Ovary (tissue), 9 donors: Measurements from ENCODE around the gene CPT1C. TPM values are rescaled to one million over a fixed set of nuclear protein-coding genes. Genes with fewer than 3 reads are reported as not detected.

Experiments
- DNase-seq, 5 donors: peaks; one replicate each; pipeline ENCODE4 v3.0.0-alpha.2; 2019 to 2020
- H3K27ac ChIP-seq, 2 donors: fragments of 200-600 bp; one replicate each; pipeline versions ENCODE4 v1.5.1 to v1.8.0; 2019 to 2022
- H3K27me3 ChIP-seq: fragments of 200-600 bp; one replicate; pipeline ENCODE4 v1.8.0; 2022
- H3K36me3 ChIP-seq: fragments of 200-600 bp; sonication (generic); one replicate; pipeline ENCODE4 v1.5.1; 2019
- H3K4me1 ChIP-seq: one replicate; pipeline ENCODE4 v1.8.1; 2013; ENCODE audit warnings: mild to moderate bottlenecking, moderate library complexity; ENCODE audit not compliant: insufficient read depth
- H3K4me3 ChIP-seq: fragments of 200-600 bp; sonication (generic); one replicate; pipeline ENCODE4 v1.5.1; 2017
- H3K9me3 ChIP-seq, 2 donors: fragments of 200-600 bp in 1 of 2; sonication (generic) in 1 of 2; one replicate each; pipeline versions ENCODE4 v1.5.1 to v1.8.1; 2013 to 2019; ENCODE audit warnings: mild to moderate bottlenecking in 1 of 2, moderate library complexity in 1 of 2
- POLR2A ChIP-seq: fragments of 450-650 bp; IDR thresholded peaks from one replicate; pipeline ENCODE4 v1.6.1; 2017; ENCODE audit warnings: antibody characterized with exemption, mild to moderate bottlenecking, moderate library complexity
- WGBS, 3 donors: extraction: QIAGEN DNeasy Blood & Tissue Kit in 1 of 3; methylation state at CpG; one replicate each; pipeline versions ENCODE4 v1.1.5 to v1.1.7; 2013 to 2017; 5-methylcytosine and 5-hydroxymethylcytosine counted together
- intact Hi-C, 4 donors: fragments of 100-400 bp; cut with DNase I; formaldehyde crosslinking; loops; one replicate each; pipeline versions ENCODE4 v1.11.0 to v1.15.1; 2022 to 2023
- microRNA-seq, 3 donors: library from miRNA; unstranded; fragments of <30 nt; microRNA quantifications; one replicate each; pipeline versions ENCODE4 to v1.2.0, GENCODE V29; 2019 to 2020
- polyA plus RNA-seq, 2 donors: library from polyadenylated mRNA; stranded (reverse); fragments of 200-250 nt in 1 of 2; fragments of 350-450 nt in 1 of 2; fragmentation: Illumina TruSeq in 1 of 2; extraction: RNeasy Lipid Tissue Mini Kit (QIAGEN cat#74804) in 1 of 2; gene quantifications; one replicate each; pipeline ENCODE4 v1.2.3, GENCODE V29; 2013 to 2014
- small RNA-seq: library from RNA; depleted of rRNA; stranded (forward); fragments of <200 nt; gene quantifications from one replicate; pipeline ENCODE3, GENCODE V24; 2016
- total RNA-seq, 7 donors: library from RNA; depleted of rRNA in 2 of 7; stranded (reverse); fragments of >200 nt in 2 of 7; fragmentation: NEBNext Ultra II Directional in 3 of 7; extraction: Animal tissue kit (Norgen Biotek cat#: 25700) in 3 of 7; gene quantifications; one replicate each; pipeline versions ENCODE4 v1.1.0 to v1.2.4, GENCODE V29; 2016 to 2023
- TF ChIP-seq, protein P1 (sequence below), 3 donors: fragments of 450-650 bp in 2 of 3; fragments of 200-600 bp in 1 of 3; IDR thresholded peaks; one replicate each; pipeline versions ENCODE4 v1.5.1 to v1.8.0; 2016 to 2022; ENCODE audit warnings: antibody characterized with exemption in 3 of 3, mild to moderate bottlenecking in 1 of 3
- donor health status: DM: no; HTN: no; CAD: no; lungs with moderate emphysema.
- donor health status: DM: no; HTN: no; CAD: no.
- donor health status: Bipolar disorder and iron deficiency.
- donor health status: DM: yes; HTN: yes; CAD: no.
- donor health status: DM: no; HTN: no; CAD: no.
- donor health status: DM: yes; HTN: yes; CAD: no.

The CPT1C gene
- total and polyA plus RNA-seq, 9 donors, result 4.6 to 25.8 (median 12.9) TPM

DNA sequence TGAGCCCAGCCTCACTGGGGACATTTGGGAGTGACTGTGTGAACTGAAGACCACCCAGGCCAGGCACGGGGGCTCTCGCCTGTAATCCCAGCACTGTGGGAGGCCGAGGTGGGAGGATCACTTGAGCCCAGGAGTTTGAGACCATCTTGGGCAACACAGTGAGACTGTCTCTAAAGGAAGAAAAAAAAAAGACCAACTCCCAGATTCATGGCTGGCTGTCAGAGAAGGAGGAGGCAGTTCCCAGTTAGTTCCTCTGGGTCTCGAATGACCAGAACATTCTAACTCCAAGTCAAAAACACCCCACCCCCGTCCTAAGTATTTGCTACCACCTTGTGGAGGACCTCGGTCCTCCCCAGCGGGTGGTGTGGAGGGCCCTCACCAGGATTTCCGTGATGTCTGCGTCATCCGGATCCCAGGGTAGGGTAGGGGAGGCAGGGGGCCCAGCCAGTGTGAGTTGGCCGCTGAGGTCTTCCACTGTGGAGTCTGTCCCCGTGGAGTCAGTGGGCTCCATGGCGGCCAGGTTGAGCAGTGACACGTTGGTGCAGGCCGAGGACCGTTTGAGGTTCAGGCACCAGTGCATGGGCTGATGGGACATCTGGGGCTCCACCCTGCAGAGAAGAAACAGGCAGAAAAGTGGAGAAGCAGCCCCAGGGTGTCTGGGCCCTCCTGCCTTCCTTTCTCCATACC lies 70.9 kb downstream of the CPT1C start:
- H3K4me3 ChIP-seq, result no peak overlapping the region
- DNase-seq, result peak in 3 of 5 donors; percentile 48 to 55 (median 51)
- TF ChIP-seq POLR2A, result no peak
- TF ChIP-seq, protein P1, sequence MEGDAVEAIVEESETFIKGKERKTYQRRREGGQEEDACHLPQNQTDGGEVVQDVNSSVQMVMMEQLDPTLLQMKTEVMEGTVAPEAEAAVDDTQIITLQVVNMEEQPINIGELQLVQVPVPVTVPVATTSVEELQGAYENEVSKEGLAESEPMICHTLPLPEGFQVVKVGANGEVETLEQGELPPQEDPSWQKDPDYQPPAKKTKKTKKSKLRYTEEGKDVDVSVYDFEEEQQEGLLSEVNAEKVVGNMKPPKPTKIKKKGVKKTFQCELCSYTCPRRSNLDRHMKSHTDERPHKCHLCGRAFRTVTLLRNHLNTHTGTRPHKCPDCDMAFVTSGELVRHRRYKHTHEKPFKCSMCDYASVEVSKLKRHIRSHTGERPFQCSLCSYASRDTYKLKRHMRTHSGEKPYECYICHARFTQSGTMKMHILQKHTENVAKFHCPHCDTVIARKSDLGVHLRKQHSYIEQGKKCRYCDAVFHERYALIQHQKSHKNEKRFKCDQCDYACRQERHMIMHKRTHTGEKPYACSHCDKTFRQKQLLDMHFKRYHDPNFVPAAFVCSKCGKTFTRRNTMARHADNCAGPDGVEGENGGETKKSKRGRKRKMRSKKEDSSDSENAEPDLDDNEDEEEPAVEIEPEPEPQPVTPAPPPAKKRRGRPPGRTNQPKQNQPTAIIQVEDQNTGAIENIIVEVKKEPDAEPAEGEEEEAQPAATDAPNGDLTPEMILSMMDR (IDR thresholded peaks at IDR 0.05), result peak in 1 of 3 donors; percentile 31
- H3K36me3 ChIP-seq, result no peaks in the 10 kb centered on the region
- no peaks in the 10 kb centered on the region for H3K27me3 ChIP-seq
- intact Hi-C loops, result no loop called here
- no peaks in the 10 kb centered on the region for H3K9me3 ChIP-seq
- peaks cover 8% of the 10 kb centered on the region for H3K4me1 ChIP-seq
- no peak overlapping the region for H3K27ac ChIP-seq
- 55 to 67% (median 58%) methylated on average over 16 of the region's 16 CpGs for WGBS, 3 donors

DNA sequence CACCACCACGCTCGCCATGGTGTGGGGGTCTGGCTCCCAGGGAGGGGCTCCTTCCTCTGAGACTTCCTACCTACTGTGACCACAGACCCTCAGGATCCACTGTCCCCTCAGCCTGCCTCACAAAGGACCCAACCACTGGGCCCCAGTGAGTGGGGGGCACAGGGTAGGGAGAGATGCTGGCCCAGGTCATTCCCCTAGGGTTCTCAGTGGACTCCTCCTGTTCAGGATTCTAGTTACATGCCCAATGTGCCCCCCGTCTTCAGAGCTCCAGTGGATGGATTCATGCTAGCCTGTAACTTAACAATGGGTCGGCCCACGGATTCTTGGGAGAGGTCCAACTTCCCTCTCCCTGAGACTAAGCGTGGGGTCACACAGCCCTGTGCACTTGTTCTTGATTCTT lies 72.3 kb downstream of the CPT1C start, which contains the start of gene TSKS:
Gene TSKS, minus strand, starts transcription at position 77 of the 400 bp plus-strand sequence. Its CDS starts 59 bp downstream, at position 18.
- TF ChIP-seq, protein P1 (IDR thresholded peaks at IDR 0.05), result no peak
- intact Hi-C loops, result no loop called here
- DNase-seq, result peak in 1 of 5 donors; percentile 37
- Histone ChIP-seq H3K4me1 (peaks cover 10% of the 10 kb centered on the region), H3K36me3 (no peaks in the 10 kb centered on the region), H3K4me3 (no peak within 1 kb of the TSS), H3K27ac (no peak within 1 kb of the TSS), H3K9me3 (no peaks in the 10 kb centered on the region), H3K27me3 (no peaks in the 10 kb centered on the region)
- 79 to 84% (median 82%) methylated on average over 6 of the region's 6 CpGs for WGBS, 3 donors

Small RNA genes lying within 50 kb of the gene (microRNA-seq; reads per million reads assigned to microRNA genes)
- gene MIR5088, result 0 reads per million in 3 donors

Small RNA genes lying within 50 kb of the gene (small RNA-seq; reads per million reads assigned to genes)
- gene MIR5088, result not detected

Other genes starting within 250 kb of the CPT1C start
- gene SLC17A7, start 249.6 kb upstream of the CPT1C start, total RNA-seq, result under 1 TPM in 5 of 7 donors, not detected in 2; 0.15 to 0.57 (median 0.17) TPM
- gene SLC17A7, start 249.6 kb upstream of the CPT1C start, polyA plus RNA-seq, result 1 to 10 TPM in 1 of 2 donors, under 1 TPM in 1; 0.19 to 2.5 TPM
- 10 to 100 TPM; 42.6 to 69.4 (median 58.5) TPM for gene PIH1D1, start 239.3 kb upstream of the CPT1C start, total RNA-seq
- 10 to 100 TPM; 28.6 to 63.5 TPM for gene PIH1D1, start 239.3 kb upstream of the CPT1C start, polyA plus RNA-seq
- 10 to 100 TPM; 15.8 to 24.2 (median 20.2) TPM for gene ALDH16A1, start 237.9 kb upstream of the CPT1C start, total RNA-seq
- gene ALDH16A1, start 237.9 kb upstream of the CPT1C start, polyA plus RNA-seq, result 10 to 100 TPM in 1 of 2 donors, under 1 TPM in 1; 0.93 to 22.5 TPM
- gene FLT3LG, start 216.9 kb upstream of the CPT1C start, total RNA-seq, result 10 to 100 TPM in 5 of 7 donors, 1 to 10 TPM in 2; 5.1 to 15.2 (median 12.2) TPM
- 10 to 100 TPM in 1 of 2 donors, 1 to 10 TPM in 1; 3.9 to 15.3 TPM for gene FLT3LG, start 216.9 kb upstream of the CPT1C start, polyA plus RNA-seq
- gene RPL13A, start 203.5 kb upstream of the CPT1C start, total RNA-seq, result 1,000 to 10,000 TPM; 4,998 to 9,736 (median 6,664) TPM
- 1,000 to 10,000 TPM; 3,682 to 6,907 TPM for gene RPL13A, start 203.5 kb upstream of the CPT1C start, polyA plus RNA-seq
- gene RPS11, start 194.7 kb upstream of the CPT1C start, total RNA-seq, result over 10,000 TPM in 2 of 7 donors, 1,000 to 10,000 TPM in 5; 2,881 to 13,366 (median 4,211) TPM
- 1,000 to 10,000 TPM; 8,754 to 9,572 TPM for gene RPS11, start 194.7 kb upstream of the CPT1C start, polyA plus RNA-seq
- 100 to 1,000 TPM; 158 to 247 (median 238) TPM for gene FCGRT, start 178.5 kb upstream of the CPT1C start, total RNA-seq
- gene FCGRT, start 178.5 kb upstream of the CPT1C start, polyA plus RNA-seq, result 100 to 1,000 TPM; 180 to 295 TPM
- 10 to 100 TPM; 26.4 to 54.8 (median 37.8) TPM for gene RCN3, start 163.1 kb upstream of the CPT1C start, total RNA-seq
- gene RCN3, start 163.1 kb upstream of the CPT1C start, polyA plus RNA-seq, result 10 to 100 TPM; 13.6 to 37.5 TPM
- 10 to 100 TPM; 44.8 to 70.1 (median 58.7) TPM for gene NOSIP, start 110.6 kb upstream of the CPT1C start, total RNA-seq
- 10 to 100 TPM; 31.0 to 65.0 TPM for gene NOSIP, start 110.6 kb upstream of the CPT1C start, polyA plus RNA-seq
- 1 to 10 TPM in 3 of 7 donors, under 1 TPM in 1, not detected in 3; 0.77 to 4.0 (median 1.6) TPM for gene PRRG2, start 109.8 kb upstream of the CPT1C start, total RNA-seq
- under 1 TPM; 0.65 to 0.75 TPM for gene PRRG2, start 109.8 kb upstream of the CPT1C start, polyA plus RNA-seq
- 10 to 100 TPM in 5 of 7 donors, 1 to 10 TPM in 2; 8.1 to 44.1 (median 31.8) TPM for gene PRR12, start 99.9 kb upstream of the CPT1C start, total RNA-seq
- 10 to 100 TPM in 1 of 2 donors, 1 to 10 TPM in 1; 2.8 to 22.8 TPM for gene PRR12, start 99.9 kb upstream of the CPT1C start, polyA plus RNA-seq
- 10 to 100 TPM; 28.7 to 62.8 (median 37.6) TPM for gene RRAS, start 51.0 kb upstream of the CPT1C start, total RNA-seq
- gene RRAS, start 51.0 kb upstream of the CPT1C start, polyA plus RNA-seq, result 10 to 100 TPM; 24.2 to 63.4 TPM
- 10 to 100 TPM; 14.9 to 94.6 (median 68.8) TPM for gene SCAF1, start 48.9 kb upstream of the CPT1C start, total RNA-seq
- gene SCAF1, start 48.9 kb upstream of the CPT1C start, polyA plus RNA-seq, result 10 to 100 TPM in 1 of 2 donors, 1 to 10 TPM in 1; 3.3 to 29.1 TPM
- 10 to 100 TPM; 46.1 to 89.0 (median 69.5) TPM for gene IRF3, start 25.3 kb upstream of the CPT1C start, total RNA-seq
- gene IRF3, start 25.3 kb upstream of the CPT1C start, polyA plus RNA-seq, result 10 to 100 TPM; 24.2 to 76.9 TPM
- gene BCL2L12, start 25.2 kb upstream of the CPT1C start, total RNA-seq, result 10 to 100 TPM in 6 of 7 donors, 1 to 10 TPM in 1; 8.0 to 21.0 (median 15.6) TPM
- 10 to 100 TPM in 1 of 2 donors, 1 to 10 TPM in 1; 6.7 to 17.7 TPM for gene BCL2L12, start 25.2 kb upstream of the CPT1C start, polyA plus RNA-seq
- gene PRMT1, start 13.8 kb upstream of the CPT1C start, total RNA-seq, result 100 to 1,000 TPM; 125 to 174 (median 152) TPM
- 100 to 1,000 TPM in 1 of 2 donors, 10 to 100 TPM in 1; 57.1 to 182 TPM for gene PRMT1, start 13.8 kb upstream of the CPT1C start, polyA plus RNA-seq
- gene ADM5, start 1.5 kb upstream of the CPT1C start, total RNA-seq, result 1 to 10 TPM in 4 of 7 donors, under 1 TPM in 3; 0.48 to 1.9 (median 1.3) TPM
- gene ADM5, start 1.5 kb upstream of the CPT1C start, polyA plus RNA-seq, result 1 to 10 TPM in 1 of 2 donors, not detected in 1; 1.6 TPM
- gene TSKS, start 72.2 kb downstream of the CPT1C start, total RNA-seq, result under 1 TPM in 3 of 7 donors, not detected in 4; 0.32 to 0.71 (median 0.46) TPM
- under 1 TPM; 0.15 to 0.30 TPM for gene TSKS, start 72.2 kb downstream of the CPT1C start, polyA plus RNA-seq
- gene AP2A1, start 75.9 kb downstream of the CPT1C start, total RNA-seq, result 100 to 1,000 TPM in 3 of 7 donors, 10 to 100 TPM in 4; 56.0 to 126 (median 99.3) TPM
- gene AP2A1, start 75.9 kb downstream of the CPT1C start, polyA plus RNA-seq, result 10 to 100 TPM; 37.8 to 72.2 TPM
- gene FUZ, start 122.2 kb downstream of the CPT1C start, total RNA-seq, result 10 to 100 TPM; 23.3 to 48.6 (median 27.5) TPM
- 10 to 100 TPM; 13.4 to 36.9 TPM for gene FUZ, start 122.2 kb downstream of the CPT1C start, polyA plus RNA-seq
- gene MED25, start 127.2 kb downstream of the CPT1C start, total RNA-seq, result 10 to 100 TPM; 30.3 to 89.9 (median 85.3) TPM
- gene MED25, start 127.2 kb downstream of the CPT1C start, polyA plus RNA-seq, result 10 to 100 TPM; 34.3 to 67.4 TPM
- gene PTOV1, start 160.0 kb downstream of the CPT1C start, total RNA-seq, result 100 to 1,000 TPM; 108 to 256 (median 206) TPM
- 100 to 1,000 TPM in 1 of 2 donors, 10 to 100 TPM in 1; 22.2 to 186 TPM for gene PTOV1, start 160.0 kb downstream of the CPT1C start, polyA plus RNA-seq
- 100 to 1,000 TPM in 1 of 7 donors, 10 to 100 TPM in 6; 47.2 to 111 (median 74.2) TPM for gene PNKP, start 176.5 kb downstream of the CPT1C start, total RNA-seq
- 10 to 100 TPM in 1 of 2 donors, 1 to 10 TPM in 1; 6.8 to 39.0 TPM for gene PNKP, start 176.5 kb downstream of the CPT1C start, polyA plus RNA-seq
- 10 to 100 TPM; 10.6 to 45.3 (median 30.0) TPM for gene AKT1S1, start 186.2 kb downstream of the CPT1C start, total RNA-seq
- gene AKT1S1, start 186.2 kb downstream of the CPT1C start, polyA plus RNA-seq, result 10 to 100 TPM; 24.3 to 34.8 TPM
- gene TBC1D17, start 186.6 kb downstream of the CPT1C start, total RNA-seq, result 10 to 100 TPM; 23.1 to 77.5 (median 49.8) TPM
- 10 to 100 TPM; 41.3 to 66.9 TPM for gene TBC1D17, start 186.6 kb downstream of the CPT1C start, polyA plus RNA-seq
- 1 to 10 TPM in 4 of 7 donors, under 1 TPM in 2, not detected in 1; 0.24 to 4.3 (median 1.3) TPM for gene IL4I1, start 205.8 kb downstream of the CPT1C start, total RNA-seq
- under 1 TPM; 0.35 to 0.43 TPM for gene IL4I1, start 205.8 kb downstream of the CPT1C start, polyA plus RNA-seq
- 10 to 100 TPM in 5 of 7 donors, 1 to 10 TPM in 2; 4.3 to 23.5 (median 16.0) TPM for gene ATF5, start 238.1 kb downstream of the CPT1C start, total RNA-seq
- 10 to 100 TPM; 17.3 to 20.1 TPM for gene ATF5, start 238.1 kb downstream of the CPT1C start, polyA plus RNA-seq
- gene NUP62, start 238.4 kb downstream of the CPT1C start, total RNA-seq, result 10 to 100 TPM; 18.7 to 47.7 (median 38.5) TPM
- 10 to 100 TPM; 19.0 to 27.3 TPM for gene NUP62, start 238.4 kb downstream of the CPT1C start, polyA plus RNA-seq